K562 (cell line): Measurements from ENCODE around the gene ABAT. TPM values are rescaled to one million over a fixed set of nuclear protein-coding genes. Genes with fewer than 3 reads are reported as not detected.

Experiments used
- ATAC-seq: fragments of 200-7000 bp; cut with Tn5 transposase; 3 replicates; pipeline ENCODE4 v1.9.1; 2020; ENCODE audit warnings: moderate library complexity
- BruUV-seq: library from RNA; stranded (reverse); fragments of 400-500 nt; replicated peaks from 2 replicates; lab custom pipeline; 2021; lab: Mats Ljungman, UMichigan
- CTCF ChIA-PET: fragments of 300-600 bp; formaldehyde crosslinking; extraction: SDS; loops from one replicate; lab custom pipeline; 2021; ENCODE audit warnings: low intra/inter-chr PET ratio; lab: Yijun Ruan, JAX
- POLR2A ChIA-PET: fragments of 300-600, 350-650 bp; sonication (Branson Sonifier 250); formaldehyde crosslinking; extraction: SDS; loops from one replicate; lab custom pipeline; 2021; ENCODE audit warnings: antibody characterized with exemption, inconsistent platforms; lab: Yijun Ruan, JAX
- DNase-seq, 4 experiments: peaks; one replicate each; pipeline versions ENCODE4 v3.0.0 to v3.0.0-alpha.2; 2011 to 2018; ENCODE audit warnings: low spot score in 3 of 4, mixed read lengths in 3 of 4; ENCODE audit errors: extremely low read depth in 1 of 4
- FAIRE-seq: peaks from 2 replicates; lab custom pipeline; 2011; peaks lifted over from hg19 to GRCh38; lab: Jason Lieb, UNC
- H2AFZ ChIP-seq: 2 replicates; pipeline ENCODE4 v1.6.0; 2011; ENCODE audit warnings: low read depth, low read length, control low read depth, inconsistent platforms
- H3K27ac ChIP-seq: fragments of 200-600 bp; 3 replicates; pipeline ENCODE4 v1.8.0; 2011; ENCODE audit warnings: low read depth, mild to moderate bottlenecking, control low read depth, inconsistent platforms, low read length, moderate library complexity, mixed read lengths; ENCODE audit errors: extremely low read depth
- H3K27me3 ChIP-seq, 2 experiments: fragments of 300-600 bp in 1 of 2; 2 replicates in 1 of 2; 3 replicates in 1 of 2; pipeline versions ENCODE4 v1.6.0 to v1.8.0; 2011; ENCODE audit warnings: inconsistent platforms in 2 of 2, low read length in 2 of 2, mild to moderate bottlenecking in 1 of 2, mixed read lengths in 1 of 2, moderate library complexity in 1 of 2; ENCODE audit not compliant: control insufficient read depth in 2 of 2, insufficient read depth in 2 of 2
- H3K36me3 ChIP-seq: fragments of 300-600 bp; 3 replicates; pipeline ENCODE4 v1.8.0; 2011; ENCODE audit warnings: mild to moderate bottlenecking, low read length, inconsistent platforms; ENCODE audit not compliant: control insufficient read depth, insufficient read depth
- H3K4me1 ChIP-seq, 2 experiments: fragments of 200-600 bp in 1 of 2; replicated peaks in 1 of 2; 2 replicates in 1 of 2; 3 replicates in 1 of 2; pipeline versions ENCODE4 v1.5.1 to v1.8.0; 2011; ENCODE audit warnings: inconsistent platforms in 2 of 2, low read length in 2 of 2, mild to moderate bottlenecking in 1 of 2, mixed read lengths in 1 of 2, moderate library complexity in 1 of 2; ENCODE audit not compliant: control insufficient read depth in 2 of 2, insufficient read depth in 2 of 2
- H3K4me2 ChIP-seq: 2 replicates; pipeline ENCODE4 v1.6.1; 2011; ENCODE audit warnings: low read length, control low read depth, inconsistent platforms, mixed read lengths; ENCODE audit not compliant: insufficient read depth
- H3K4me3 ChIP-seq: fragments of 200-600 bp; sonication (generic), shearing (Covaris generic); 2 replicates; pipeline ENCODE4 v1.5.1; 2016; ENCODE audit warnings: control low read depth, inconsistent platforms
- H3K79me2 ChIP-seq: fragments of 200-600 bp; 3 replicates; pipeline ENCODE4 v1.8.0; 2011; ENCODE audit warnings: low read length, inconsistent platforms; ENCODE audit not compliant: control insufficient read depth, insufficient read depth
- H3K9ac ChIP-seq, 2 experiments: 2 replicates each; pipeline versions ENCODE4 v1.6.0 to v1.6.1; 2011; ENCODE audit warnings: low read depth in 2 of 2, low read length in 2 of 2, control low read depth in 1 of 2, inconsistent platforms in 1 of 2, mild to moderate bottlenecking in 1 of 2, mixed read lengths in 1 of 2; ENCODE audit not compliant: insufficient read depth in 1 of 2
- H3K9me1 ChIP-seq: one replicate; pipeline ENCODE4 v1.6.0; 2011; ENCODE audit warnings: inconsistent platforms, mild to moderate bottlenecking, low read length, moderate library complexity; ENCODE audit not compliant: control insufficient read depth, insufficient read depth
- H3K9me3 ChIP-seq: replicated peaks from 2 replicates; pipeline ENCODE4 v1.5.1; 2011; ENCODE audit warnings: low read depth, low read length, inconsistent platforms; ENCODE audit not compliant: control insufficient read depth, insufficient read depth
- H4K20me1 ChIP-seq: replicated peaks from 2 replicates; pipeline ENCODE4 v1.6.1; 2011; ENCODE audit warnings: low read length, inconsistent platforms, mixed read lengths; ENCODE audit not compliant: control insufficient read depth, insufficient read depth
- CC2D1A ChIP-seq: fragments of 450-650 bp; IDR thresholded peaks from 2 replicates; pipeline ENCODE4 v1.6.1; 2017; ENCODE audit warnings: mild to moderate bottlenecking
- FIP1L1 ChIP-seq: fragments of 200-400 bp; formaldehyde crosslinking; IDR thresholded peaks from 2 replicates; pipeline ENCODE4 v1.6.1; 2018; ENCODE audit warnings: mild to moderate bottlenecking, low read depth, low read length; ENCODE audit not compliant: poor library complexity, severe bottlenecking
- HLTF ChIP-seq: fragments of 450-650 bp; IDR thresholded peaks from 2 replicates; pipeline ENCODE4 v1.6.1; 2016
- MBD2 ChIP-seq: sonication (generic); IDR thresholded peaks from 2 replicates; pipeline ENCODE4 v1.6.1; 2016; ENCODE audit warnings: low read depth, borderline replicate concordance
- MED1 ChIP-seq: sonication (generic); formaldehyde crosslinking; IDR thresholded peaks from 2 replicates; pipeline ENCODE4 v1.8.1; 2023; ENCODE audit warnings: missing genetic modification reagents, borderline replicate concordance
- MXI1 ChIP-seq: IDR thresholded peaks from 2 replicates; pipeline ENCODE4 v1.6.1; 2011; ENCODE audit warnings: low read depth, mild to moderate bottlenecking, improper control_type of control experiment, low read length
- NCOA6 ChIP-seq: fragments of 450-650 bp; IDR thresholded peaks from 2 replicates; pipeline ENCODE4 v1.6.1; 2017; ENCODE audit warnings: mild to moderate bottlenecking
- NFIC ChIP-seq: fragments of 450-650 bp; IDR thresholded peaks from 2 replicates; pipeline ENCODE4 v1.6.1; 2017; ENCODE audit warnings: mild to moderate bottlenecking, inconsistent platforms
- NFIX ChIP-seq: fragments of 250-450 bp; sonication (Bioruptor Pico); IDR thresholded peaks from 2 replicates; pipeline ENCODE4 v1.4.0; 2020; ENCODE audit warnings: low read depth, mild to moderate bottlenecking, moderate library complexity
- PHF21A ChIP-seq: fragments of 450-650 bp; IDR thresholded peaks from 2 replicates; pipeline ENCODE4 v1.6.1; 2017; ENCODE audit warnings: low read depth, borderline replicate concordance
- PHTF2 ChIP-seq: fragments of 250-450 bp; sonication (Bioruptor Pico); IDR thresholded peaks from 2 replicates; pipeline ENCODE4 v1.5.0; 2021; ENCODE audit warnings: mild to moderate bottlenecking
- RBM15 ChIP-seq: fragments of 200-400 bp; formaldehyde crosslinking; IDR thresholded peaks from 2 replicates; pipeline ENCODE4 v1.6.1; 2018; ENCODE audit warnings: mild to moderate bottlenecking, low read length, moderate library complexity; ENCODE audit not compliant: insufficient read depth
- RBM34 ChIP-seq: fragments of 200-400 bp; formaldehyde crosslinking; IDR thresholded peaks from 2 replicates; pipeline ENCODE4 v1.6.1; 2018; ENCODE audit warnings: low read length, borderline replicate concordance; ENCODE audit not compliant: insufficient read depth
- ZNF224 ChIP-seq: sonication (generic); formaldehyde crosslinking; IDR thresholded peaks from 2 replicates; pipeline ENCODE4 v1.8.0; 2022; ENCODE audit warnings: mild to moderate bottlenecking, missing genetic modification reagents
- WGBS: fragments of 100-300 bp; shearing (Covaris generic); methylation state at CpG from one replicate; pipeline ENCODE4 v1.1.6; 2016; ENCODE audit warnings: low coverage, mixed read lengths; ENCODE audit not compliant: insufficient coverage; ENCODE audit errors: missing lambda C conversion rate; 5-methylcytosine and 5-hydroxymethylcytosine counted together
- in situ Hi-C: fragments of 300-500 bp; cut with MboI; formaldehyde crosslinking; loops from 4 replicates; pipeline ENCODE4 v1.15.0; 2018; ENCODE audit warnings: inconsistent platforms, mixed read lengths
- intact Hi-C: fragments of 100-400 bp; cut with micrococcal nuclease; formaldehyde crosslinking; loops from 2 replicates; pipeline ENCODE4 v1.14.2; 2022
- polyA plus RNA-seq, 8 experiments: library from polyadenylated mRNA; depleted of rRNA in 4 of 8; stranded (reverse) in 5 of 8; unstranded in 3 of 8; fragments of >200 nt; fragmentation: Nextera tagmentation in 2 of 8; fragmentation: Illumina TruSeq in 1 of 8; extraction: Ambion mirVana in 2 of 8; extraction: Trizol in 1 of 8; gene quantifications; 2 replicates each; pipeline versions ENCODE4 v1.2.1 to v1.2.3, GENCODE V29; 2011 to 2014; ENCODE audit warnings: inconsistent platforms in 1 of 8, missing spikeins in 1 of 8
- total RNA-seq, 7 experiments: library from RNA; depleted of rRNA in 6 of 7; stranded (reverse); fragments of >200 nt in 6 of 7; fragmentation: Illumina TruSeq in 2 of 7; extraction: Trizol in 2 of 7; gene quantifications; 2 replicates each; pipeline versions ENCODE4 v1.2.1 to v1.2.3, GENCODE V29; 2011 to 2021; ENCODE audit warnings: low replicate concordance in 1 of 7
- TF ChIP-seq, protein P1 (sequence below): fragments of 150-350 bp; conservative IDR thresholded peaks from 2 replicates; pipeline ENCODE4 v1.6.1; 2014; ENCODE audit warnings: low read length

ABAT gene
- total and polyA plus RNA-seq, 9 of the 15 experiments (the other 6 are each of a cell fraction or from before 2014, with no cell fraction given): 0.01 to 0.49 (median 0.10) TPM

- Histone ChIP-seq H3K9me1 (no peaks in the 10 kb centered on the region), H3K27ac (no peak overlapping the region)
- peak; percentile 94 for TF ChIP-seq NFIX (CRISPR knock-in tag)
- no peak for TF ChIP-seq RBM15
- TF ChIP-seq NFIC: peak; percentile 94
- TF ChIP-seq, all 486 proteins: peak for 2
- Histone ChIP-seq H3K4me3 (no peak overlapping the region), H3K9ac (no peak overlapping the region), H3K4me1 (no peaks in the 10 kb centered on the region), H3K36me3 (no peaks in the 10 kb centered on the region), H3K4me2 (no peak overlapping the region), H3K9me3 (no peaks in the 10 kb centered on the region), H4K20me1 (0 out of 2 replicates have a peak, but pooled peaks cover 5% of the 10 kb centered on the region), H2AFZ (no peak overlapping the region), H3K27me3 (peaks cover 7 to 37% of the 10 kb centered on the region in 2 experiments), H3K79me2 (no peaks in the 10 kb centered on the region)
- ATAC-seq (no peak), DNase-seq (no peak), FAIRE-seq (no peak)
- intact Hi-C loops (no loop called here), in situ Hi-C loops (no loop called here)
- ChIA-PET POLR2A (no interaction called here), CTCF (no interaction called here)
- 0% methylated on average over 2 of the region's 2 CpGs for WGBS
- no TSS peak for BruUV-seq
Observed at GRCh38 chr16:8752706-8753105, 78.3 kb downstream of the ABAT start.

GRCh38 chr16:8753416-8754054, 79.1 kb downstream of the ABAT start:
- Histone ChIP-seq H3K4me2 (no peak overlapping the region), H3K4me3 (no peak overlapping the region), H3K9ac (no peak overlapping the region), H3K27ac (no peak overlapping the region), H3K36me3 (no peaks in the 10 kb centered on the region), H3K9me3 (no peaks in the 10 kb centered on the region), H3K9me1 (no peaks in the 10 kb centered on the region), H3K4me1 (no peaks in the 10 kb centered on the region), H2AFZ (no peak overlapping the region), H4K20me1 (0 out of 2 replicates have a peak, but pooled peaks cover 7% of the 10 kb centered on the region), H3K79me2 (no peaks in the 10 kb centered on the region), H3K27me3 (peaks cover 14 to 44% of the 10 kb centered on the region in 2 experiments)
- WGBS: 3% methylated on average over 9 of the region's 9 CpGs
- CTCF ChIA-PET: no interaction called here
- BruUV-seq: no TSS peak
- intact Hi-C loops: no loop called here
- DNase-seq (no peak), FAIRE-seq (peak; percentile 15), ATAC-seq (no peak)
- POLR2A ChIA-PET: no interaction called here
- in situ Hi-C loops: no loop called here
- TF ChIP-seq PHTF2: no peak
- TF ChIP-seq MED1 (CRISPR knock-in tag): no peak
- no peak for TF ChIP-seq MXI1
- TF ChIP-seq CC2D1A: no peak
- no peak for TF ChIP-seq NCOA6
- TF ChIP-seq, protein P1, sequence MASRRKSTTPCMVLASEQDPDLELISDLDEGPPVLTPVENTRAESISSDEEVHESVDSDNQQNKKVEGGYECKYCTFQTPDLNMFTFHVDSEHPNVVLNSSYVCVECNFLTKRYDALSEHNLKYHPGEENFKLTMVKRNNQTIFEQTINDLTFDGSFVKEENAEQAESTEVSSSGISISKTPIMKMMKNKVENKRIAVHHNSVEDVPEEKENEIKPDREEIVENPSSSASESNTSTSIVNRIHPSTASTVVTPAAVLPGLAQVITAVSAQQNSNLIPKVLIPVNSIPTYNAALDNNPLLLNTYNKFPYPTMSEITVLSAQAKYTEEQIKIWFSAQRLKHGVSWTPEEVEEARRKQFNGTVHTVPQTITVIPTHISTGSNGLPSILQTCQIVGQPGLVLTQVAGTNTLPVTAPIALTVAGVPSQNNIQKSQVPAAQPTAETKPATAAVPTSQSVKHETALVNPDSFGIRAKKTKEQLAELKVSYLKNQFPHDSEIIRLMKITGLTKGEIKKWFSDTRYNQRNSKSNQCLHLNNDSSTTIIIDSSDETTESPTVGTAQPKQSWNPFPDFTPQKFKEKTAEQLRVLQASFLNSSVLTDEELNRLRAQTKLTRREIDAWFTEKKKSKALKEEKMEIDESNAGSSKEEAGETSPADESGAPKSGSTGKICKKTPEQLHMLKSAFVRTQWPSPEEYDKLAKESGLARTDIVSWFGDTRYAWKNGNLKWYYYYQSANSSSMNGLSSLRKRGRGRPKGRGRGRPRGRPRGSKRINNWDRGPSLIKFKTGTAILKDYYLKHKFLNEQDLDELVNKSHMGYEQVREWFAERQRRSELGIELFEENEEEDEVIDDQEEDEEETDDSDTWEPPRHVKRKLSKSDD: no peak
- TF ChIP-seq ZNF224 (CRISPR knock-in tag): no peak
- no peak for TF ChIP-seq FIP1L1
- TF ChIP-seq RBM34: no peak
- TF ChIP-seq PHF21A: no peak
- no peak for TF ChIP-seq MBD2
- no peak for TF ChIP-seq HLTF
